H1 (cell line): ENCODE measurements around the gene PHETA1. TPM values are rescaled to one million over a fixed set of nuclear protein-coding genes. Genes with fewer than 3 reads are reported as not detected.

ENCODE experiments used
- ASH2L ChIP-seq: fragments of 200-600, 300-600 bp; sonication (generic); IDR thresholded peaks from one replicate; pipeline ENCODE4 v1.7.1; 2017; ENCODE audit warnings: low read length
- ATF2 ChIP-seq: IDR thresholded peaks from 2 replicates; pipeline ENCODE4 v1.6.1; 2012; ENCODE audit warnings: low read length, inconsistent platforms
- ATF3 ChIP-seq: IDR thresholded peaks from 2 replicates; pipeline ENCODE4 v1.6.1; 2011; ENCODE audit warnings: low read depth, mild to moderate bottlenecking, low read length; ENCODE audit not compliant: insufficient read depth
- HDAC6 ChIP-seq: IDR thresholded peaks from one replicate; pipeline ENCODE4 v1.7.1; 2012; ENCODE audit warnings: low read depth, mild to moderate bottlenecking, inconsistent platforms, low read length, moderate library complexity
- KDM4A ChIP-seq: IDR thresholded peaks from one replicate; pipeline ENCODE4 v1.7.1; 2012; ENCODE audit warnings: low read depth, mild to moderate bottlenecking, moderate library complexity, low read length, inconsistent platforms; ENCODE audit not compliant: severe bottlenecking
- NRF1 ChIP-seq: IDR thresholded peaks from 2 replicates; pipeline ENCODE4 v1.6.1; 2011; ENCODE audit warnings: mild to moderate bottlenecking, low read depth, low read length, improper control_type of control experiment
- POLR2A ChIP-seq, 2 experiments: IDR thresholded peaks; 1 replicate in 1 of 2; 2 replicates in 1 of 2; pipeline ENCODE4 v1.6.1; 2011; ENCODE audit warnings: low read depth in 2 of 2, low read length in 2 of 2, mild to moderate bottlenecking in 2 of 2; ENCODE audit errors: control extremely low read depth in 1 of 2
- POU5F1 ChIP-seq: IDR thresholded peaks from 2 replicates; pipeline ENCODE4 v1.6.1; 2011; ENCODE audit warnings: low read depth, mild to moderate bottlenecking, low read length, moderate library complexity
- RFX5 ChIP-seq: IDR thresholded peaks from 2 replicates; pipeline ENCODE4 v1.6.1; 2011; ENCODE audit warnings: low read depth, low read length, improper control_type of control experiment, borderline replicate concordance
- SIRT6 ChIP-seq: IDR thresholded peaks from one replicate; pipeline ENCODE4 v1.7.1; 2012; ENCODE audit warnings: low read length, inconsistent platforms
- TBP ChIP-seq: IDR thresholded peaks from 2 replicates; pipeline ENCODE4 v1.6.1; 2011; ENCODE audit warnings: low read depth, low read length, improper control_type of control experiment
- TCF12 ChIP-seq: IDR thresholded peaks from 2 replicates; pipeline ENCODE4 v1.6.1; 2011; ENCODE audit warnings: low read depth, mild to moderate bottlenecking, low read length
- ZNF274 ChIP-seq: IDR thresholded peaks from 2 replicates; pipeline ENCODE4 v1.7.0; 2012; ENCODE audit warnings: low read length, borderline replicate concordance; ENCODE audit errors: extremely low read depth
- polyA plus RNA-seq, 7 experiments: library from polyadenylated mRNA; depleted of rRNA in 3 of 7; stranded (reverse) in 5 of 7; unstranded in 2 of 7; fragments of >200 nt in 5 of 7; fragments of 200-250 nt in 2 of 7; gene quantifications; 1 replicate in 5 of 7; 2 replicates in 1 of 7; 4 replicates in 1 of 7; pipeline versions ENCODE4 v1.2.1 to v1.2.3, GENCODE V29; 2011 to 2013; ENCODE audit warnings: missing spikeins in 2 of 7, mixed read lengths in 2 of 7
- total RNA-seq: library from RNA; stranded (reverse); fragmentation: NEBNext Ultra II Directional; extraction: Animal tissue kit (Norgen Biotek cat#: 25700); gene quantifications from 2 replicates; pipeline ENCODE4 v1.2.1, GENCODE V29; 2021

PHETA1 gene
- total and polyA plus RNA-seq, 2 of the 8 experiments (the other 6 are each of a cell fraction or from before 2014, with no cell fraction given) = 5.2 to 12.3 TPM

GRCh38 chr12:111368788-111369495 is at the start of gene PHETA1 (continued):
- peak; percentile 97 for TF ChIP-seq KDM4A
- TF ChIP-seq ATF2 = no peak
- TF ChIP-seq POLR2A (IDR thresholded peaks at IDR 0.05; ENCODE audit: control extremely low read depth in 1 of 2, low read depth in 2 of 2, low read length in 2 of 2) = peak in 1 of 2 experiments; percentile 48; a peak in 1 of 3 replicates
- TF ChIP-seq RFX5 = no peak
- TF ChIP-seq SIRT6 = no peak
- no peak for TF ChIP-seq ATF3
- TF ChIP-seq ZNF274 = no peak
- TF ChIP-seq NRF1 = no peak
- no peak for TF ChIP-seq TCF12
- TF ChIP-seq HDAC6 = no peak
- TF ChIP-seq POU5F1 = no peak
- peak; percentile 76; the same call in 1 of the 2 replicates for TF ChIP-seq TBP
- peak; percentile 53 for TF ChIP-seq ASH2L
